OCI-LY1 (cell line): Measurements from ENCODE around the gene RAD51B.

Source experiments
- EZH2 ChIP-seq: fragments of 200-600 bp; sonication (generic), shearing (Covaris generic); IDR thresholded peaks from 2 replicates; pipeline ENCODE4 v1.8.0; 2017; ENCODE audit warnings: borderline replicate concordance, mixed run types, mild to moderate bottlenecking, antibody characterized with exemption, low read length, moderate library complexity, mixed read lengths
- TF ChIP-seq, protein P1 (sequence below): fragments of 200-600 bp; sonication (generic), shearing (Covaris generic); IDR thresholded peaks from 2 replicates; pipeline ENCODE4 v1.5.1; 2017; ENCODE audit warnings: mild to moderate bottlenecking, antibody characterized with exemption, low read length, moderate library complexity, mixed read lengths

DNA sequence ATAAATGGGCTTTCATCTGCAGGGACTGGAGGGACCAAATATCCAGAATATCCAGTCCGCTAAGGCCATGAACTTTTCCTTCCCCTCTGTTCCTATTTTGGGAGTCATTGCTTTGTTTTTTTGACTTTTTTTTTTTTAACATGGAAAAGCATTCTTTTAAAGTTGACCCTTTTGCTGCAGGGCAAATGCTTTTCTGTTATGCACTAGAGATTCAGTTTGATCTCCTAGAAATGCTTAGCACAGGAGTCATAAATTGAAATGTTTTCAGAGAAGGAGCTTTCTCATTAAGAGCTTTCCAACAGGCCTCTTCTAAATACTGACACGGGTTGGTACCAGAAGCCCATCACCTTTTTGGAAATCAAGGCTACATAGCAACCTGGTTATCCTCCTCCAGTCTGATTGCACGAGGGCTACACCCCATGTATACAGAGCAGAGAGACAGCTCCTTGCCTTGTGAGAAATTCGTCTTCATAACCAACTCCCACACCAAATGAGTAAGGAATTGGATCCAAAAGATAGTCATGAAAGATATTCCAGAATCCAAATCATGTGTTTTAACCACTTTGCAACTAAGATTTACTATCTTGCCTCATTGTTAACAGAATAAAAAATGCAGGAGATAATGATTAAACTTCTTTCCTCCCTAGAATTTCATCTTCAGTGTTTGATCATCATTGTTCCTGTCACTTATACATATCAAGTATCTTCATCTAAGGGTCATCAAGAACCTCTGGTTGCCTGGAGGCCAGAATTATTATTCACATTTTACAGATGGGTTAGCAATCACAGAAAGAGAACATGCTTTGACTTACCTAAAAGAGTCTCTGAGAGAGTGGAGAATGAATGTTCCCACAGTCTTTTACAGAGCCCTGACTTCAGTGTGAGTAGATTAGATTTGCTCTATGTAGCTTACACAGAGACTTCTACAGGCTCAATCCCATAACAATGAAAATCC lies 583.9 kb downstream of the RAD51B start:
- TF ChIP-seq, protein P1, sequence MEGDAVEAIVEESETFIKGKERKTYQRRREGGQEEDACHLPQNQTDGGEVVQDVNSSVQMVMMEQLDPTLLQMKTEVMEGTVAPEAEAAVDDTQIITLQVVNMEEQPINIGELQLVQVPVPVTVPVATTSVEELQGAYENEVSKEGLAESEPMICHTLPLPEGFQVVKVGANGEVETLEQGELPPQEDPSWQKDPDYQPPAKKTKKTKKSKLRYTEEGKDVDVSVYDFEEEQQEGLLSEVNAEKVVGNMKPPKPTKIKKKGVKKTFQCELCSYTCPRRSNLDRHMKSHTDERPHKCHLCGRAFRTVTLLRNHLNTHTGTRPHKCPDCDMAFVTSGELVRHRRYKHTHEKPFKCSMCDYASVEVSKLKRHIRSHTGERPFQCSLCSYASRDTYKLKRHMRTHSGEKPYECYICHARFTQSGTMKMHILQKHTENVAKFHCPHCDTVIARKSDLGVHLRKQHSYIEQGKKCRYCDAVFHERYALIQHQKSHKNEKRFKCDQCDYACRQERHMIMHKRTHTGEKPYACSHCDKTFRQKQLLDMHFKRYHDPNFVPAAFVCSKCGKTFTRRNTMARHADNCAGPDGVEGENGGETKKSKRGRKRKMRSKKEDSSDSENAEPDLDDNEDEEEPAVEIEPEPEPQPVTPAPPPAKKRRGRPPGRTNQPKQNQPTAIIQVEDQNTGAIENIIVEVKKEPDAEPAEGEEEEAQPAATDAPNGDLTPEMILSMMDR, result no peak
- TF ChIP-seq EZH2, result no peak
